Mesothelial cell of epicardium (in vitro differentiated cells): ENCODE measurements around the gene PRKG1. TPM values are rescaled to one million over a fixed set of nuclear protein-coding genes. Genes with fewer than 3 reads are reported as not detected.
A peak's percentile ranks its signal among the peaks of the same experiment; 100 is the strongest.

Experiments
- DNase-seq, 2 experiments: peaks; one replicate each; pipeline ENCODE4 v3.0.0; 2021; ENCODE audit warnings: low spot score in 2 of 2; ENCODE audit not compliant: unreplicated experiment in 2 of 2
- H3K27ac Mint-ChIP-seq: 2 replicates; pipeline ENCODE4 v1.8.0; 2021; ENCODE audit warnings: mixed read lengths
- H3K27me3 Mint-ChIP-seq: 2 replicates; pipeline ENCODE4 v1.8.0; 2021; ENCODE audit warnings: low read depth, mixed read lengths
- H3K36me3 Mint-ChIP-seq: 2 replicates; pipeline ENCODE4 v1.8.0; 2021; ENCODE audit warnings: mixed read lengths
- H3K4me1 Mint-ChIP-seq: 2 replicates; pipeline ENCODE4 v1.8.0; 2021; ENCODE audit warnings: mixed read lengths
- H3K4me3 Mint-ChIP-seq: 2 replicates; pipeline ENCODE4 v1.8.0; 2021; ENCODE audit warnings: mild to moderate bottlenecking, moderate library complexity, mixed read lengths
- H3K9me3 Mint-ChIP-seq: 2 replicates; pipeline ENCODE4 v1.8.0; 2021; ENCODE audit warnings: mixed read lengths
- CTCF ChIP-seq: fragments of 200-600 bp; sonication (generic); IDR thresholded peaks from one replicate; pipeline ENCODE4 v1.5.0; 2021; ENCODE audit warnings: antibody characterized with exemption; ENCODE audit not compliant: unreplicated experiment
- total RNA-seq: library from RNA; stranded (reverse); gene quantifications from 3 replicates; pipeline ENCODE4 v1.2.1, GENCODE V29; 2021

Gene PRKG1
- total RNA-seq, 1 donor from 2014 or later = 37.0 TPM

GRCh38 chr10:51878695-51879094 is 804.4 kb downstream of the PRKG1 start:
- no peak for TF ChIP-seq CTCF
- H3K36me3 Mint-ChIP-seq = peaks cover 6% of the 10 kb centered on the region
- no peaks in the 10 kb centered on the region for H3K27me3 Mint-ChIP-seq
- DNase-seq = no peak
- peaks cover 9% of the 10 kb centered on the region for H3K4me1 Mint-ChIP-seq
- H3K9me3 Mint-ChIP-seq = peaks cover 14% of the 10 kb centered on the region
- H3K4me3 Mint-ChIP-seq = no peak overlapping the region
- H3K27ac Mint-ChIP-seq = no peak overlapping the region

DNA sequence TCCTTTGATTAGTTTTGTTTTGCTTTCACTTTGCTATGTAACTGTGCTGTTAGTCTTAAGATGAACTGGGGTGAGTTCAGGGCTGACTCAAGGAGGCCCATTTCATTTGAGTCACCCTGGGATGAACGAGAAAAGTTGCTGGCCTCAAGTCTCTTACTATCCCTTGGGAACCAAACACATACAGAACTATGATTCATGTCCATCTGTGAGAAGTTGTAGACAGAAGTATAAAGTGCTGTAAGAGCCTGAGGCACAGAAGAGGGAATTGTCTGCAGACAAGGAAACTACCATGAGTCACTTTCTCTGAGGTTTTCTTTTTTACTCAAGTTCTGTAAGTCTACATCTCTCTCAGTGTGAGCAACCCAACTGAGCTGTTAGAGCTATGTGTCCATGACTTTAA is 805.0 kb downstream of the PRKG1 start:
- H3K27ac Mint-ChIP-seq = peak overlapping the region; percentile 39
- DNase-seq = no peak
- H3K36me3 Mint-ChIP-seq = peaks cover 6% of the 10 kb centered on the region
- peaks cover 14% of the 10 kb centered on the region for H3K9me3 Mint-ChIP-seq
- H3K27me3 Mint-ChIP-seq = no peaks in the 10 kb centered on the region
- TF ChIP-seq CTCF = no peak
- peaks cover 9% of the 10 kb centered on the region for H3K4me1 Mint-ChIP-seq
- H3K4me3 Mint-ChIP-seq = no peak overlapping the region

DNA sequence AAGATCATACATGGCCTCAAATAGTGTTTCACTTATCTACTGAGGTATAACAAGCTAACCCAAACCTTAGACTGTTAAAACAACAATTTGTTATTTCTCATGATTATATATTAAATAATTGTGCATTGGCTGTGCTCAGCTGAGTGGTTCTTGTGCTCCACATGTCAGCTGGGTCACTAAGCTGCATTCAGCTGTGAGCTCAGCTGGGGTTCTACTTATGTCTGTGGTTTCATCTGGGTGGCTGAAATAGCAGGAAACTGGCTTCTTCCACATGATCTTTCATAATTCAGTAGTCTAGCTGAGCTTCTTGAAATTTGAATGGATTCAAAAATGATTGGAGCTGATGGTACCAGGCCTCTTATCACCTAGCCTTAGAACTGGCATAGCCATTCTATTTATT is 806.9 kb downstream of the PRKG1 start:
- H3K4me3 Mint-ChIP-seq = no peak overlapping the region
- H3K27me3 Mint-ChIP-seq = no peaks in the 10 kb centered on the region
- TF ChIP-seq CTCF = no peak
- H3K36me3 Mint-ChIP-seq = peaks cover 6% of the 10 kb centered on the region
- H3K9me3 Mint-ChIP-seq = peaks cover 14% of the 10 kb centered on the region
- no peak for DNase-seq
- no peak overlapping the region for H3K27ac Mint-ChIP-seq
- H3K4me1 Mint-ChIP-seq = peaks cover 9% of the 10 kb centered on the region

GRCh38 chr10:51886438-51887068 is 812.3 kb downstream of the PRKG1 start:
- no peak for DNase-seq
- no peak for TF ChIP-seq CTCF
- Mint-ChIP-seq H3K9me3 (peaks cover 5% of the 10 kb centered on the region), H3K4me3 (no peak overlapping the region), H3K27me3 (no peaks in the 10 kb centered on the region), H3K4me1 (no peaks in the 10 kb centered on the region), H3K27ac (no peak overlapping the region), H3K36me3 (peaks cover 5% of the 10 kb centered on the region)

- H3K27ac Mint-ChIP-seq = no peak overlapping the region
- no peak overlapping the region for H3K4me3 Mint-ChIP-seq
- no peak for DNase-seq
- H3K36me3 Mint-ChIP-seq = no peaks in the 10 kb centered on the region
- no peaks in the 10 kb centered on the region for H3K27me3 Mint-ChIP-seq
- no peaks in the 10 kb centered on the region for H3K4me1 Mint-ChIP-seq
- no peaks in the 10 kb centered on the region for H3K9me3 Mint-ChIP-seq
- no peak for TF ChIP-seq CTCF
Observed at GRCh38 chr10:51888263-51888662, 814.0 kb downstream of the PRKG1 start.

- Mint-ChIP-seq H3K4me3 (no peak overlapping the region), H3K27me3 (no peaks in the 10 kb centered on the region), H3K27ac (no peak overlapping the region), H3K9me3 (no peaks in the 10 kb centered on the region), H3K36me3 (no peaks in the 10 kb centered on the region), H3K4me1 (peaks cover 16% of the 10 kb centered on the region)
- DNase-seq = no peak
- TF ChIP-seq CTCF = no peak
Observed at GRCh38 chr10:51892313-51892712, 818.0 kb downstream of the PRKG1 start.
